DOHH2 (cell line): Measurements from ENCODE around the gene SMIM8.

Experiments
- H3F3A ChIP-seq: fragments of 200-600 bp; sonication (generic), shearing (Covaris generic); 2 replicates; pipeline ENCODE4 v1.6.0; 2016; ENCODE audit warnings: antibody characterized with exemption, mild to moderate bottlenecking; ENCODE audit not compliant: control insufficient read depth, insufficient read depth
- H3K27ac ChIP-seq: fragments of 200-600 bp; sonication (generic); 2 replicates; pipeline ENCODE4 v1.5.1; 2014; ENCODE audit warnings: low read depth, mild to moderate bottlenecking, low read length, moderate library complexity
- H3K27me3 ChIP-seq: fragments of 200-600 bp; sonication (generic); 2 replicates; pipeline ENCODE4 v1.6.1; 2014; ENCODE audit warnings: mild to moderate bottlenecking, low read length, mixed read lengths; ENCODE audit not compliant: control insufficient read depth
- H3K36me3 ChIP-seq: fragments of 200-600 bp; sonication (generic); 2 replicates; pipeline ENCODE4 v1.6.1; 2014; ENCODE audit warnings: mild to moderate bottlenecking, low read length, moderate library complexity, mixed read lengths; ENCODE audit not compliant: control insufficient read depth
- H3K4me1 ChIP-seq: fragments of 200-600 bp; sonication (generic); 2 replicates; pipeline ENCODE4 v1.6.1; 2014; ENCODE audit warnings: mild to moderate bottlenecking, low read length, mixed read lengths; ENCODE audit not compliant: control insufficient read depth
- H3K4me2 ChIP-seq: fragments of 200-600 bp; sonication (generic); 2 replicates; pipeline ENCODE4 v1.6.0; 2014; ENCODE audit warnings: mild to moderate bottlenecking, low read length, moderate library complexity
- H3K4me3 ChIP-seq: fragments of 200-600 bp; sonication (generic); 2 replicates; pipeline ENCODE4 v1.5.1; 2014; ENCODE audit warnings: mild to moderate bottlenecking, low read length, mixed read lengths
- H3K79me2 ChIP-seq: fragments of 200-600 bp; sonication (generic); 2 replicates; pipeline ENCODE4 v1.6.1; 2014; ENCODE audit warnings: mild to moderate bottlenecking, low read length, mixed read lengths; ENCODE audit not compliant: control insufficient read depth
- H3K9me2 ChIP-seq: fragments of 200-600 bp; sonication (generic); replicated peaks from 2 replicates; pipeline ENCODE4 v1.6.1; 2014; ENCODE audit warnings: mild to moderate bottlenecking, low read length, mixed read lengths; ENCODE audit not compliant: control insufficient read depth
- H3K9me3 ChIP-seq: fragments of 200-600 bp; sonication (generic); 2 replicates; pipeline ENCODE4 v1.6.1; 2014; ENCODE audit warnings: antibody characterized with exemption, low read length, mixed read lengths; ENCODE audit not compliant: control insufficient read depth, insufficient read depth
- H4K20me1 ChIP-seq: fragments of 200-600 bp; sonication (generic); 2 replicates; pipeline ENCODE4 v1.6.0; 2014; ENCODE audit warnings: low read depth, mild to moderate bottlenecking, antibody characterized with exemption, low read length, moderate library complexity; ENCODE audit not compliant: control insufficient read depth, insufficient read depth
- CTCF ChIP-seq: fragments of 200-600 bp; sonication (generic); IDR thresholded peaks from one replicate; pipeline ENCODE4 v1.5.1; 2014; ENCODE audit warnings: antibody characterized with exemption, mild to moderate bottlenecking, low read depth, low read length; ENCODE audit not compliant: poor library complexity, severe bottlenecking
- EZH2phosphoT487 ChIP-seq: fragments of 200-600 bp; sonication (generic); IDR thresholded peaks from 2 replicates; pipeline ENCODE4 v1.6.1; 2017; ENCODE audit warnings: borderline replicate concordance, mild to moderate bottlenecking, antibody characterized with exemption, low read length, moderate library complexity, mixed read lengths

Gene SMIM8

GRCh38 chr6:87330961-87331360, 8.6 kb downstream of the SMIM8 start:
- Histone ChIP-seq H3K27me3 (no peaks in the 10 kb centered on the region), H3K9me3 (no peaks in the 10 kb centered on the region), H3F3A (no peaks in the 10 kb centered on the region), H3K4me1 (0 out of 2 replicates have a peak, but pooled peaks cover 3% of the 10 kb centered on the region), H3K79me2 (peaks cover 10% of the 10 kb centered on the region), H3K4me2 (no peak overlapping the region), H3K36me3 (no peaks in the 10 kb centered on the region), H3K4me3 (no peak overlapping the region), H3K9me2 (no peaks in the 10 kb centered on the region), H4K20me1 (no peaks in the 10 kb centered on the region), H3K27ac (no peak overlapping the region)
- TF ChIP-seq CTCF: no peak
- TF ChIP-seq EZH2phosphoT487: no peak

GRCh38 chr6:87333033-87333432, 10.6 kb downstream of the SMIM8 start:
- peaks cover 10% of the 10 kb centered on the region for H3K79me2 ChIP-seq
- H3K4me2 ChIP-seq: no peak overlapping the region
- H3K9me2 ChIP-seq: no peaks in the 10 kb centered on the region
- no peak overlapping the region for H3K4me3 ChIP-seq
- H4K20me1 ChIP-seq: no peaks in the 10 kb centered on the region
- H3K36me3 ChIP-seq: no peaks in the 10 kb centered on the region
- no peaks in the 10 kb centered on the region for H3F3A ChIP-seq
- no peaks in the 10 kb centered on the region for H3K9me3 ChIP-seq
- no peak for TF ChIP-seq EZH2phosphoT487
- no peak for TF ChIP-seq CTCF
- no peaks in the 10 kb centered on the region for H3K27me3 ChIP-seq
- H3K4me1 ChIP-seq: 0 out of 2 replicates have a peak, but pooled peaks cover 3% of the 10 kb centered on the region
- no peak overlapping the region for H3K27ac ChIP-seq

GRCh38 chr6:87333591-87334181, 11.3 kb downstream of the SMIM8 start:
- H3K79me2 ChIP-seq: peaks cover 10% of the 10 kb centered on the region
- no peak for TF ChIP-seq EZH2phosphoT487
- no peak for TF ChIP-seq CTCF
- no peaks in the 10 kb centered on the region for H3K36me3 ChIP-seq
- H3K4me3 ChIP-seq: no peak overlapping the region
- no peak overlapping the region for H3K4me2 ChIP-seq
- H3K9me3 ChIP-seq: no peaks in the 10 kb centered on the region
- H3K27ac ChIP-seq: no peak overlapping the region
- H3K4me1 ChIP-seq: 0 out of 2 replicates have a peak, but pooled peaks cover 3% of the 10 kb centered on the region
- H3K9me2 ChIP-seq: no peaks in the 10 kb centered on the region
- H3F3A ChIP-seq: no peaks in the 10 kb centered on the region
- H3K27me3 ChIP-seq: no peaks in the 10 kb centered on the region
- no peaks in the 10 kb centered on the region for H4K20me1 ChIP-seq
